Smooth muscle cell (in vitro differentiated cells): ENCODE data around the gene ATF1. TPM values are rescaled to one million over a fixed set of nuclear protein-coding genes. Genes with fewer than 3 reads are reported as not detected.
A peak's percentile ranks its signal among the peaks of the same experiment; 100 is the strongest.

ENCODE experiments used
- DNase-seq: peaks from one replicate; lab custom pipeline; 2025; ENCODE audit not compliant: unreplicated experiment; lab: John Stamatoyannopoulos, UW
- H2AFZ ChIP-seq: fragments of 200-600 bp; sonication (generic); 2 replicates; pipeline ENCODE4 v1.6.0; 2016; ENCODE audit warnings: antibody characterized with exemption, low read depth, mild to moderate bottlenecking
- H3F3A ChIP-seq: fragments of 200-600 bp; sonication (generic); 2 replicates; pipeline ENCODE4 v1.6.0; 2017; ENCODE audit warnings: antibody characterized with exemption, low read depth
- H3K27ac ChIP-seq: fragments of 200-600 bp; sonication (generic); 2 replicates; pipeline ENCODE4 v1.5.1; 2016; ENCODE audit warnings: low read depth, mild to moderate bottlenecking
- H3K27me3 ChIP-seq: fragments of 200-600 bp; sonication (generic); 2 replicates; pipeline ENCODE4 v1.6.1; 2016; ENCODE audit warnings: low read depth, mild to moderate bottlenecking
- H3K36me3 ChIP-seq: fragments of 200-600 bp; sonication (generic); 2 replicates; pipeline ENCODE4 v1.5.1; 2016; ENCODE audit warnings: low read depth
- H3K4me1 ChIP-seq: fragments of 200-600 bp; sonication (generic); 2 replicates; pipeline ENCODE4 v1.5.1; 2016; ENCODE audit warnings: low read depth
- H3K4me2 ChIP-seq: fragments of 200-600 bp; sonication (generic); 2 replicates; pipeline ENCODE4 v1.6.0; 2016; ENCODE audit warnings: mild to moderate bottlenecking
- H3K4me3 ChIP-seq: fragments of 200-600 bp; sonication (generic); 2 replicates; pipeline ENCODE4 v1.5.1; 2016; ENCODE audit warnings: mild to moderate bottlenecking
- H3K79me2 ChIP-seq: fragments of 200-600 bp; sonication (generic); 2 replicates; pipeline ENCODE4 v1.6.0; 2016; ENCODE audit warnings: low read depth, mild to moderate bottlenecking
- H3K9ac ChIP-seq: fragments of 200-600 bp; sonication (generic); 2 replicates; pipeline ENCODE4 v1.6.0; 2016; ENCODE audit warnings: low read depth
- H3K9me3 ChIP-seq: fragments of 200-600 bp; sonication (generic); replicated peaks from 2 replicates; pipeline ENCODE4 v1.5.1; 2016; ENCODE audit warnings: low read depth
- H4K20me1 ChIP-seq: fragments of 200-600 bp; sonication (generic); 2 replicates; pipeline ENCODE4 v1.6.0; 2016; ENCODE audit warnings: low read depth
- WGBS: methylation state at CpG from one replicate; pipeline ENCODE4 v1.1.7; 2016; ENCODE audit warnings: low lambda C conversion rate; 5-methylcytosine and 5-hydroxymethylcytosine counted together
- polyA plus RNA-seq: library from polyadenylated mRNA; unstranded; fragments of >200 nt; fragmentation: Nextera tagmentation; extraction: Ambion mirVana; gene quantifications from 2 replicates; pipeline ENCODE4 v1.2.1, GENCODE V29; 2016
- total RNA-seq: library from RNA; depleted of rRNA; stranded (reverse); fragments of >200 nt; gene quantifications from 2 replicates; pipeline ENCODE4 v1.2.3, GENCODE V29; 2014
- TF ChIP-seq, protein P1 (sequence below): fragments of 200-600 bp; sonication (generic); IDR thresholded peaks from 2 replicates; pipeline ENCODE4 v1.5.1; 2017; ENCODE audit warnings: borderline replicate concordance, mild to moderate bottlenecking, antibody characterized with exemption; ENCODE audit not compliant: insufficient read depth, poor library complexity, severe bottlenecking

The ATF1 gene
- total and polyA plus RNA-seq, 2 experiments from 2014 or later, result 20.7 to 28.4 TPM

DNA sequence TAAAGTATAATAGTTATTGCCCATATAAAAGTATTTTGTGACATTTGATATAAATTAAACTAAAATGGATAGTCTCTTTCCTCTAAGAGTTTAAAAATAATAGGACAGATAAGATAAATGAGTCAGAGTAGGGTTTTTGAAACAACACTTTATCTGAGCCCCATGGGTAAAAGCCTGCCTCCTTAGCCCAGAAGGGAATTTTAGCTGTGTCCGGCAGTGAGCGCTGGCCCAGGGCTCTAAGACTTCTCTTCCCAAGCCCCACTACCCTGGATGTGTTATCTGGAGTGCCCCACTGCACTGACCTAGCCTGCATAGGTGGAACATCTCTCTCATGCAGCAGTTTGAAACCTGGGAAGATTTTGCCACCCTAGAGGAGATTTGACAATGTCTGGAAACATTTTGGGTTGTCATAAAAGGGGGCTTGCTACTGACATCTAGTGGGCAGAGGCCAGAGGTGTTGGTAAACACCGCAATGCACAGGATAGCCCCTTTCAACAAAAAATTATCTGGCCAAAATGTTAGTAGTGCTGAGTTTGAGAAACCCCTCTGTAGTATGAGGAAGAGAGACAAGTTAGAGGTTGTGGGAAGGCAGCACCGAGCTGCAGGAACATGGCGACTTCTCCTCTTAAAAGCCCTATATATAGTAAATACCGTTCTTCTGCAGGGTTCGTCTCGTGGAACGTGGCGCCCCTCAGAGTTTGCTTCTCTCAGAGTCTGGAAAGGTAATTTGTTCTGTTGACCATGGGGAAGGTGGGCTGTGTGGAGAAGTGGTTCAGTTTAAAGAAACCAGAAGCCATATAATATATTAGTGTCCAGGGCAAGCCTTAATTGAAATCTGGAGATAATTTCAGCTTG, 29.3 kb upstream of the ATF1 start:
- Histone ChIP-seq H2AFZ (no peak overlapping the region), H3K79me2 (no peaks in the 10 kb centered on the region), H3K4me3 (no peak overlapping the region), H3K27me3 (no peaks in the 10 kb centered on the region), H3K36me3 (peaks cover 6% of the 10 kb centered on the region), H3K4me2 (no peak overlapping the region), H3F3A (no peaks in the 10 kb centered on the region), H3K27ac (no peak overlapping the region), H3K9ac (no peak overlapping the region), H3K4me1 (no peaks in the 10 kb centered on the region), H4K20me1 (no peaks in the 10 kb centered on the region), H3K9me3 (no peaks in the 10 kb centered on the region)
- TF ChIP-seq, protein P1, sequence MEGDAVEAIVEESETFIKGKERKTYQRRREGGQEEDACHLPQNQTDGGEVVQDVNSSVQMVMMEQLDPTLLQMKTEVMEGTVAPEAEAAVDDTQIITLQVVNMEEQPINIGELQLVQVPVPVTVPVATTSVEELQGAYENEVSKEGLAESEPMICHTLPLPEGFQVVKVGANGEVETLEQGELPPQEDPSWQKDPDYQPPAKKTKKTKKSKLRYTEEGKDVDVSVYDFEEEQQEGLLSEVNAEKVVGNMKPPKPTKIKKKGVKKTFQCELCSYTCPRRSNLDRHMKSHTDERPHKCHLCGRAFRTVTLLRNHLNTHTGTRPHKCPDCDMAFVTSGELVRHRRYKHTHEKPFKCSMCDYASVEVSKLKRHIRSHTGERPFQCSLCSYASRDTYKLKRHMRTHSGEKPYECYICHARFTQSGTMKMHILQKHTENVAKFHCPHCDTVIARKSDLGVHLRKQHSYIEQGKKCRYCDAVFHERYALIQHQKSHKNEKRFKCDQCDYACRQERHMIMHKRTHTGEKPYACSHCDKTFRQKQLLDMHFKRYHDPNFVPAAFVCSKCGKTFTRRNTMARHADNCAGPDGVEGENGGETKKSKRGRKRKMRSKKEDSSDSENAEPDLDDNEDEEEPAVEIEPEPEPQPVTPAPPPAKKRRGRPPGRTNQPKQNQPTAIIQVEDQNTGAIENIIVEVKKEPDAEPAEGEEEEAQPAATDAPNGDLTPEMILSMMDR, result peak; percentile 54
- DNase-seq, result no peak
- 78% methylated on average over 10 of the region's 10 CpGs for WGBS

DNA sequence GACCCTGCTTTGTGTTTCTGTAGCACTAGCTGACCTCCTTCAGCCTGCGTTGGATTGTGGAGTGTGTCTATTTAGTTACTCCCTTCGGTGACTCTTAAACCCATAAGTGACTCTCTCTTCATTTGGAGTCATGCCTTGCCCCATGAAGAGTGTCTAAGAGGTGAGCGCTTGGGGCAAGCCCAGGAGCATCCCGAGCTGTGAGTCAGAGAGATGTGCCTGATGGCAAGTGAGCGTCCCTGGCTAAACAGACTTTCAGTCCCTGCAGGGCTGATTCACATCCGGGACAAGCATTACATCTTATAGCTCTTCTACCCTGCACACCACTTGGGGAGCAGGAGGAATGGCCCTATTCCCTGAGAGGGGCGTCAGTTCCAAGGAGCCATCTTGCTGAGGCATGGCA, 24.3 kb upstream of the ATF1 start:
- Histone ChIP-seq H2AFZ (no peak overlapping the region), H3K27me3 (no peaks in the 10 kb centered on the region), H3K36me3 (peaks cover 12% of the 10 kb centered on the region), H3K4me2 (no peak overlapping the region), H3K9ac (no peak overlapping the region), H3K4me3 (no peak overlapping the region), H3K79me2 (no peaks in the 10 kb centered on the region), H3F3A (no peaks in the 10 kb centered on the region), H3K27ac (no peak overlapping the region), H3K9me3 (no peaks in the 10 kb centered on the region), H4K20me1 (no peaks in the 10 kb centered on the region), H3K4me1 (no peaks in the 10 kb centered on the region)
- WGBS, result 97% methylated on average over 7 of the region's 7 CpGs
- TF ChIP-seq, protein P1, result no peak
- DNase-seq, result no peak

DNA sequence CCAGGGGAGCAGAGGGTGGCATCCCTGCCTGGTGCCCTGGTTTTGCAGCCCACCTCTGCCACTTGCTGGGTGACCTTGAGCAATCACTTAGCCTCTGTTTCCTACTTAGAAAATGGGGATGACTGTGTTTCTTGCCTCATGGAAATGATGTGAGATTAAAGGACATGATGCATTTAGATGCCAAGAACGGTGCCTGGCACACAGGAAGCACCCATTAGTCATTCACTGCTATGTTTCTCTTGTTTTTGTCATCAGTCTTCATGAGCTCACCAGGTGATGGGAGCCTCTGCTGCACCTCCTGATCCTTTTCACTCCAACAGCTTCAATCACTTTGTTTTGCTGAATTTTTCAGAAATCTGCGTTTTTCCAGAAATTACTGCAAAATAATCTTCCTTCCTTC, 23.6 kb upstream of the ATF1 start:
- TF ChIP-seq, protein P1, result no peak
- Histone ChIP-seq H3K4me1 (no peaks in the 10 kb centered on the region), H4K20me1 (no peaks in the 10 kb centered on the region), H3K4me3 (no peak overlapping the region), H3K79me2 (no peaks in the 10 kb centered on the region), H3K36me3 (peaks cover 12% of the 10 kb centered on the region), H2AFZ (no peak overlapping the region), H3K27ac (no peak overlapping the region), H3K9me3 (no peaks in the 10 kb centered on the region), H3K9ac (no peak overlapping the region), H3K27me3 (no peaks in the 10 kb centered on the region), H3K4me2 (no peak overlapping the region), H3F3A (no peaks in the 10 kb centered on the region)
- 95% methylated on average over 2 of the region's 2 CpGs for WGBS
- DNase-seq, result no peak

DNA sequence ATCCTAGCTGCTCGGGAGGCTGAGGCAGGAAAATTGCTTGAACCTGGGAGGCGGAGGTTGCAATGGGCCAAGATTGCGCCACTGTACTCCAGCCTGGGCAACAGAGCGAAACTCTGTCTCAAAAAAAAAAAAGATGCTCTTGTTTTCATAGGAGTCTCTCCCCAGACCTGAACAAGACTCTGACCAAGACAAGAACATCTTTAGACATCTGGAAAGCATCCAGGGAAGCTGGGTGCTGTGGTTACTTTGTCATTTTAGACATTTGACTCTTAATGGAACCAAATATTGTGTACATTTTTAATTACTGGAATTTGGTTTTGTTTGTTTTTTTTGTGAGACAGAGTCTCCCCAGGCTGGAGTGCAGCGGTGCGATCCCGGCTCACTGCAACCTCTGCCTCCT, 21.1 kb upstream of the ATF1 start:
- TF ChIP-seq, protein P1, result no peak
- no peak overlapping the region for H3K9ac ChIP-seq
- H3K9me3 ChIP-seq, result no peaks in the 10 kb centered on the region
- no peak overlapping the region for H2AFZ ChIP-seq
- WGBS, result 100% methylated on average over 7 of the region's 7 CpGs
- H3K4me1 ChIP-seq, result no peaks in the 10 kb centered on the region
- H3K36me3 ChIP-seq, result peaks cover 12% of the 10 kb centered on the region
- no peak overlapping the region for H3K27ac ChIP-seq
- no peak overlapping the region for H3K4me3 ChIP-seq
- peaks cover 4% of the 10 kb centered on the region for H3F3A ChIP-seq
- no peaks in the 10 kb centered on the region for H3K79me2 ChIP-seq
- H3K27me3 ChIP-seq, result no peaks in the 10 kb centered on the region
- DNase-seq, result no peak
- no peaks in the 10 kb centered on the region for H4K20me1 ChIP-seq
- H3K4me2 ChIP-seq, result no peak overlapping the region
